GM21381 (cell line): ENCODE results near the gene HOXA4.

Experiments used
- ATAC-seq: cut with Tn5 transposase; IDR thresholded peaks from one replicate; pipeline ENCODE4 v1.9.1; 2021; ENCODE audit warnings: mild to moderate bottlenecking, moderate library complexity; ENCODE audit not compliant: unreplicated experiment

Gene HOXA4

GRCh38 chr7:27158436-27159265 lies 28.1 kb upstream of the HOXA4 start:
- ATAC-seq, result no peak

DNA sequence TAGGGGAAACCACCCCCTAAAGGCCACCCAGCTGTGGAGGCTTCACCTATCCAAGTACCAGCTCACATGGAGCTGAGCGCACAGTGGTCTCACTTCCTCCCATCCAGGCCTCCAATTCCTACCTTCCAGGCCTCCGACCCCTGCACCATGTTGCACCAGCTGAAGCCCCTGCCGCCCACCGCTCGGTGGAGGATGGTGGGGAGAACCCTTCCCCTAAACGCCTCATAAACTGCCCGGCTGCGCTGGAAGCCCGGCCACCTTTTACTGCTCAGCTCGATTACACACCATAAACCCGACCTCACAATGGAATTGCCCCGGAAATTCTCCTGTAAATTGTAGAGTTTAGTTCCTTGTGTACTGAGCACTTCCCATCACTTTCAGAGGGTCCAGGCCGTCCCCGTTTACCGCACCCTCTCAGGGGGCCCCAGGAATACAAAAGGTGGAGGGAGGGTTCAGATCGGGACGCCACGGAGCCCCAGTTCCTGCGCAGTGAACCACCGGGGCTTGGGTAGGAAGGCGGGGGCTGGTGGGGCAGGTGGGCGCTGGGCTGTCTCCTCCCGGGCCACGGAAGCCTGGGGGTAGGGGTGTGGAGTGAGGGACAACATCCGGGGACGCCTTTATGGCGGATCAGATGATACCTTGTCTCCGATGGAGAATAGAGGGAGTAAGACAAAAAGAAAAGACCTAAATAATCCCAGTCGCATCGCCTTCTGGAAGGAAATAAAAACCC lies 27.3 kb upstream of the HOXA4 start:
- no peak for ATAC-seq

DNA sequence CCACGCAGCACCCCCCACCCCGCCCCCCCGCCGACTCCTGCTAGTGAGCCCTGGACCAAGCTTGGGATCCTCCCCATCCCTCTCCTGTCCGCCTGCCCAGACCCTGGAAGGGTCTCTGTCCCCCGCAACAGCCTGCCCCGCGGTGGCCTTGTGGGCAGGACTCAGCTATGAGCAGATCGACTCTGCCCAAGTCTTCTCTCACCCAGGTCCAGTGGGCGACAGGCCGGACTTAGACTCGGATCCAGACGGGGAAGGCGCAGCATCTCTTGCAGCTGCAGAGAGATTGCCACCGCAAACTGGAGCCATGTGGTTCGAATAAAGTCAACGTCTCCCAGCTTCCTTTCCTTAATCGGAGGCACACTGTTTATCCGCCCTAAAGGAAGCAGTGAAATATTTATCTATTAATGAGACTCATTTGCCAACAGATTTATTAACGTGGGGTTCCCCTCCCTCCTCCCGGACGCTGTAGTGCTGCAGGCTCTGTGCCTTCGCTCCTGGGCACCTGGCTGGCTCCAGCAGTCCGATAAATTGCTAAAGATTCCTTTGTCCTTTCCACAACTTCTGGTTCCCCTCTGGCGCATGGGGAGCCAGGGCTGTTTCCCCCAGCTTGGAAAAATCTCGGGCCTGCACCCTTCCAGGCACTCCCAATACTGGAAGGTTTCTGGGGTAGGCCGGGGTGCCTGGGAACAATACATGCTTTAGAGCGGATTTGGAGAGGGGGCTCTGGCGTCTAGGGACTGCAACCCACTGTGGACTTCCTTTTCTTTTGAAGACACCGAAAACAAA lies 26.6 kb upstream of the HOXA4 start:
- no peak for ATAC-seq

DNA sequence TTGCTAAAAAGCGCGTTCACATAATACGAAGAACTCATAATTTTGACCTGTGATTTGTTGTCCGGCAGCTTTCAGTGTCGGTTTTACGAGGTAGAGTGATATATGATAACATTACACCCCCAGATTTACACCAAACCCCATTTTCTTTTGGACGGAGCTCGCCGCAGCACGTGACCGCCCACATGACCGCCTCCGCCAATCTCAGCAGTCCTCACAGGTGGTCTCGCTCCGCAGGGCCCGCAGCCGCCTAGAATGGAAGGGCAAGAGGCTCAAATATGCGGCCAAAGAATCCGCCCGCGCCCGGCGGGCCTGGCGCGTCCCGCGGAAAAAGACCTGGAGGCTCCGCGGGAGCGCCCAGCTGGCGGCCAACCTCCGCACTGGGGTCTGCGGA lies 25.9 kb upstream of the HOXA4 start, which contains the start of gene HOXA7:
TSS of gene HOXA7 (minus strand) at position 168 of the 391 bp plus-strand sequence. CDS start at position 38, 130 bp downstream.
- ATAC-seq, result no peak

GRCh38 chr7:27155816-27156507 lies 25.4 kb upstream of the HOXA4 start:
- no peak for ATAC-seq

GRCh38 chr7:27154901-27155815 lies 24.6 kb upstream of the HOXA4 start:
- ATAC-seq, result no peak

DNA sequence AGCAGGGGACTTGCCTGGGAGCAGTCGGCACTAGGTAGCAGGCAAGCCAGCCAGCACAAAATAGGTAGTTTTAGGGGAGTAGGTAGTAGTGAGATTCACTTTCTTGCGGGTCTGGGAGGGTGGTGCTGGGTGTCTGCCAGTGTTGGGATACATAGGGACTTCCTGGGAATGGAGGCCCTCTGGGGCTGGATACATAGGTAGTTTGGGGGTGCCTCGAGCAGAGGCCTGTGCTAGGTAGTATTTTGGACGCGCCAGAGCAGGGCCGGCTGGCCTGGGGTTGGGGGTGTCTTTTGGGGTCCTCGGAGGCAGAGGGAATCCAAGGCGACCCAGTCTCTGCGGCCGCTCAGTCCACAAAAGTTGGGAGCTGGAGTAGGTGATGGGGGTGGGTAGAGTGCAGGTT lies 23.8 kb upstream of the HOXA4 start:
- ATAC-seq, result no peak

DNA sequence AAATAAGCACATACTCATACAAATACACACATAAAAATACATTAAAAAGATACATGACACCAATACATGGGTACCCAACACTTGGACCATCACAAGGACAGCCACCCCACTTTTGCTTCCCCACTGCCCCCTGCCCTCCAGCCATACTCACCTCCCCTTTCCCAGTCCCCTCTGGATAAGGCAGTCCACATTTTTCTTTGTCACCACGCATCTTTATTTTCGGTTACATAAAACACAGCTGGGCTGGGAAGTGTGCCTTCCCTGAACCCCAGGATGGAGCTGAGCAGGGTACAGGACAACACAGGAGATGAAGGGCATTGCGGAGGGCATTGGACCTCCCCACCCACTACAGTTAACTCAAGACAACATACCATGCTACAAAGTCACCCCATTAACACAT lies 23.0 kb upstream of the HOXA4 start:
- ATAC-seq, result no peak

GRCh38 chr7:27152816-27153442 lies 22.4 kb upstream of the HOXA4 start:
- no peak for ATAC-seq

DNA sequence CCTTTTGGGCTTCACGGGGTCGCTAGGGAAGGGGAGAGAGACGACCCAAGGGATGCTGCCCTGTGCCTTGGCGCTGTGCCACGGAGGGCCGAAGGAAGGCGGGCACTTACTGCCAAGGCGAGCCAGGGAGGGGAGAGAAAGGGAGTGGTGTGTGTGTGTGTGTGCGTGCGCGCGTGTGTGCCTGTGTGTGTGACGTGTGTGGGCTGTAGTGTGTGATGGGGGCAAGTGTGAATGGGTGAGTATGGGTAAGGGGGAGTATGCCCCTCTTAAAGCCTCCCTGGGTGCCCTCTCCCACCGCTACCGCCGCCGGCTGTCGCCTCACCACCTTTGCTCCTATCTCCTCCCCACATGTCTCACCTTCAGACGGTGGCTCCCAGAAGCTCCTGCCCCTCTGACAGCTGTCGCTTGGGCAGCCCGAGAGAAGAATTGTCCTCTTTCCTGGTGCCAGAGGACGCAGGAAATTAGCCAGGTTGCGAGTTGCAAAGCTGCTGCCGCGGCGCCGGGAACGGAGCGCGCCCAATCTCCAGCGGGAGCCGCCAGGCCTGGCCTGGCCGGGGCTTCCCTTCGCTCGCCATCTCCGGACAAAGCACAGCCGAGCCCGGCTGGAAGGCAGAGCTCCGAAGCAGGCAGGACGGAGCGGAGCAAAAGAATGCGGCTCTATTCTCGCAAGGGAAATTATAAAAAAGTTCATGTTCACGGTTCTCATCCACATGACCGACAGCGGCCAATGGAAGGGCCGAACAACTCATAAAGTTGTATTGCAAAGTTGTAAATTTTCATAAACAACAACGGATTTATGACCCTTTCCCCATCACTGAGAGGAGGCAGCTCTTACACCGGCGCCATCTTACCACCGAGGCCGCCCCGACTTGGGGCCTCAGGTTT lies 21.6 kb upstream of the HOXA4 start, which contains the start of gene HOXA3:
TSS of gene HOXA3 (minus strand) at position 653 of the 885 bp plus-strand sequence. CDS start 41,943 bp downstream, outside the sequence.
- no peak for ATAC-seq

GRCh38 chr7:27151341-27151930 lies 20.9 kb upstream of the HOXA4 start:
- no peak for ATAC-seq

GRCh38 chr7:27150568-27151340 lies 20.2 kb upstream of the HOXA4 start:
- ATAC-seq, result peak; percentile 88

DNA sequence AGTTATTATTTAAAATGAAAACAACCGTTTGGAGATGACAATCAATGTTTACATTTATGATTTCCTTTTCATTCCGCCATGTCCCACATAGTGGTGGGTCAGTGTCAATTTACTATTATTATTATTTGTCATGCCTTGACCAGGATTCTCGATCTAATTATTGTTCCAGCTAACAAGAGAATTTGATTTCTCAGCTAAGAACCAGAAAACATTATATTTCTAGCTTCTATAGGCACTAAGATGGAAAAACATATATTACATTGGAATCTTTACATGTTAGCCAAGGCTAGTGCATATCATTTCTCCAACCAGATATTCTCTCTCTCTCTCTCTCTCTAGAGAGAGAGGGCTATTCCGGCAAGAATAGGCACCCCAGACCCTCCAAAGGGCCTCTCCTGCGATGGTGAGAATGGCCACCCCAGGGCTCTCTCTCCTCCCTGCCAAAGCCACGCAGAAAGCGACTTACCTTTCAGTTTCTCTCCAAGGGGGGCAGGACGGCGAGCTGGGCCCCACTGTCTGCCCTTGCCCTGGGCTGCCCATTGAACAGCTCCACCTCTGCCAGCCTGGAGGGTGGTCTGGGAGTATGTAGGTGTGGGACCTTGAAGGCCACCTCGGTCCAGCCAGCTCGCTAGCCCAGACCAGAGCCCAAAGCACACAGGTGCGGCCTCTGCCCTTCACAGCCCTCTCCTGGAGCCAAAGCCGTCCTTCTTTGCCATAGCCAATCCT lies 19.4 kb upstream of the HOXA4 start:
- no peak for ATAC-seq

GRCh38 chr7:27148756-27149641 lies 18.4 kb upstream of the HOXA4 start:
- no peak for ATAC-seq

DNA sequence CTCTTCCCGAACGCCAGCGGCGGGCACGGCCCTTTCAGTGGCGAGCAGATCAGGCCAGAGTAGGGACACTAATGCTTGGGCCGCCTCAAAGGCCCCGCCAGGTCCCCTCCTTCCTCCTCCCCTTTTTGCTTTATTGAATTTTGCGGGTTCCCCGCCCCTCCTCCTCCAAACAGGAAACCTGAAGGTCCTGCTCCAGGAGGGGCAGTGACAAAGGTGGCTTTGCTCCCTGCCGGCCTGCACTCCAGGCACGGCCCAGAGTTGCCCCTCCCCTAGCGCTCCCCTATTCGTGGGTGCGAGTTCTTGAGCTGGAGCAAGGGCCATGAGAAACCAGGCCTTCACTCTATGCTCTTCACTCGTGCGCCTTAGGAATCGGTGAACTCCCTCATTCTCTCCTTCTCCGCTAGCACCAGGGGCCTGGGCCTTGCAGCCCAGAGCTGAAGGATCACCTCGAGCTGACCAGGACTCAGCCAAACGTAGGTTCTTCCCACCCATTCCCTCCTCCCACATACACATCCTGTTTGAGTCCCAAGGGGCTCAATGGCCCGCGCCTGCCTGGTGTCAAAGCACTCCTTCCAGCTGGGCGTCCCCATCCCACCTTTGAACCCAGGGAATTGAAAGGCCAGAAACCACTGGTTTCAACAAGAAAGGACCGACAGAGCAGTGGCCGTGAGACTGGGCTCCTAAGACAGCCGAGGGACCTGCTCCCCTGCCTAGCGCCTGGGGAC lies 17.6 kb upstream of the HOXA4 start:
- no peak for ATAC-seq
